ENCODE measurements around the gene CES2.
"Not testable (repeated sequence)": the region's sequence is repeated elsewhere in the genome, so short reads cannot be mapped to it uniquely, and the experiment has no call there.

The CES2 gene

DNA sequence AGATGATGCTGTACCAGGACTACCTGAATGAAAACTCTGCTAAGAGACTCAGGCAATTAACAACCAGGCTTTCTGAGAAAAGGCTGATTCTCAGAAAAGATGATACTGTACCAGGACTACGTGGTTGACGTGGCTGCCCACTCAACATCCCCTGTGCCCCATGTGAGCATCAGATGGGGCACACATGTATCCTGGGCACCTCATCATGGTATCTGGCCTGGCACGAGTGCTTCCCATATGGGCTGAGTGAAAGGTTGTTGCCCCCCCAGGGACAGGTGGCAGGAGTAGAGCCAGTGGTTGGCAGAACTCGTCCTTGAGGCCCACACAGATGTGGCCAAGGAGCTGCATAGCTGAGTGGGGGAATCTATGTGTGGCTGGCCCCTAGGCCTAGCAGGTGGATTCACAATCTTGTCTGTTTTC lies 49.6 kb downstream of the CES2 start:
- DNase-seq (ENCODE audit: low read depth), result no peak

DNA sequence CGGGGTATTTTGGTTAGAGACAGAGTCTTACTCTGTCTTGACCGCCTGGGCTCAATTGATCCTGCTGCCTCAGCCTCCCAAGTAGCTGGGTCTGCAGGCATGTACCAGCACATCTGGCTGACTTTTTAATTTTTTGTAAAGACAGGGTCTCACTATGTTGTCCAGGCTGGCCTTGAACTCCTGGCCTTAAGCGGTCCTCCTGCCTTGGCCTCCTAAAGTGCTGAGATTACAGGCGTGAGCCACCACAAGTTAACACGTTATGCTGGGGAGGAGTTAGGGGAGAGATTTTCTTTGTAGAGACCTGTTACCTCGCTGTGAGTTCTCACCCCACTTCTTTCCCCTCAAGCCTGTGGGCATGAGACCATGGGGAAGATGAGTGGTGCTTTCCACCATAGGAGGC lies 51.2 kb downstream of the CES2 start:
- DNase-seq (ENCODE audit: low read depth), result no peak

DNA sequence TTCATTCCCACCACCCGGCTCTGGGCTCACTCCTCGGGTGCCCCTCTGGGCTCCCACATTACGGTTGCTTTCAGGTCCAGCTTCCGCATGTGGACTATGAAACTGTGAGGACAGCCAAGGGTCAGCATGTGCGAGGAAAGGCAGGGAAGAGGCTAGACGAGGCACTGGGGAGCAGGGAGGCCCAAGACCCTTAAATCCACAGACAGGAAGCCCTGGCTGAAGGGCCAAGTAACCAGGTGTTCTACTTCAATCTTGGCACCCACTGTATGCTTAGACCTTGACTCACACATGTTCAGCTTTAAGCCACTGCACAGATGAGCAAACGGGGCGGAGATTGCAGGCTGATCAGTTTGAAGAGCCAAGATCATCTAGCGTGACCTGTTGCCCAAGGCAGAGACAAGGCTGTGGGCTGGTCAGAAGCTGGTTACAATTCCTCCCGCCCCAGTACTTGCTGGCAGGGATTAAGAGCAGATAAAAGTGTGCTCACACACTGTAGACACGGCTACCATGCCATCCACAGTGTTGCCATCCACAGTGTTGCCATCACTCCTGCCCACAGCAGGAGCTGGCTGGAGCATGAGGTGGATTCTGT lies 53.0 kb downstream of the CES2 start, which contains the start of gene CES4A:
TSS of gene CES4A (plus strand) at position 393 of the 592 bp plus-strand sequence. CDS start at position 577, 184 bp downstream.
- DNase-seq (ENCODE audit: low read depth), result no peak

DNA sequence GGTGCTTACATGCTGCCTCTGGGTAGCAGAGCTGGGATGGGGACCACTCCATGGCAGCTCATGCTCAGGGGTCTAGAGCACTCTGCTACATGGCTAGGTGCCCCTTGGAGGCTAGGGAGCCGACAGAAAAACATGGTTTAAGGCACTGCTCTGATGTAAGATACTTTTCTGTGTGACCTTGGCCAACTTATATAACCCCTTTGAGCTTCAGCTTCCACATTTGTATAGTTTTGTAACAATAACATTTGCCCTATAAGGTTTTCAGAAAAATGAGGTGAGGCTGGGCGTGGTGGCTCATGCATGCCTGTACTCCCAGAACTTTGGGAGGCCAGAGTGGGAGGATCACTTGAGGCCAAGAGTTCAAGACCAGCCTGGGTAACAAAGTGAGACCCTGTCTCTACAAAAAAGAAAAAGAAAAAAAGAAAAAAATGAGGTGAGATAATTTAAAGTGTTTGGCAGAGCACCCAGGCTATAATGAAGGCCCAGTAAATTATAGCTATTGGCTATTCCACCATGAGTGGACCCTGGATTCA lies 56.3 kb downstream of the CES2 start:
- no peak for DNase-seq (ENCODE audit: low read depth)

DNA sequence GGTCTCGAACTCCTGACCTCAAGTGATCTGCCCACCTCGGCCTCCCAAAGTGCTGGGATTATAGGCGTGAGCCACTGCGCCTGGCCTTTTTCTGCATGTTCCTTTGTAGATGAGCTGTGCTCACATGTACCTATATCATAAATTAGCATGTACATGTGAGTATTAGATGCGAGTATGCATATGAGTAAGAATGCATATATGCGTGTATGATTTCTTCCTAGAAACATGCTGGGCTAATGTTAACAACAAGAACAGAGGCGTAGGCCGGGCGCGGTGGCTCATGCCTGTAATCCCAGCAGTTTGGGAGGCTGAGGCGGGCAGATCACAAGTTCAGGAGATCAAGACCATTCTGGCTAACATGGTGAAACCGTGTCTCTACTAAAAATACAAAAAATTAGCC lies 58.2 kb downstream of the CES2 start:
- not testable (repeated sequence) for DNase-seq (ENCODE audit: low read depth)

All from stimulated activated CD8-positive, alpha-beta memory T cell treated with anti-CD3 and anti-CD28 coated beads, Interleukin-12 subunit alpha, Interleukin-12 subunit beta, amount 100 ng/mL, for 4 hours (primary cell).